Measurements from ENCODE around the gene MAGI2.

MAGI2 gene

GRCh38 chr7:78148166-78148894 is 1305.1 kb downstream of the MAGI2 start:
- Histone ChIP-seq H3K9me3 (ENCODE audit: control insufficient read depth in 5 of 5, low read length in 5 of 5) (no peaks in the 10 kb centered on the region), H3K36me3 (ENCODE audit: control insufficient read depth in 5 of 5, insufficient read depth in 5 of 5, low read length in 5 of 5) (no peaks in the 10 kb centered on the region), H3K27me3 (ENCODE audit: control insufficient read depth in 5 of 5, insufficient read depth in 4 of 5, low read length in 5 of 5) (no peaks in the 10 kb centered on the region), H3K27ac (ENCODE audit: low read depth, low read length) (no peak overlapping the region), H3K9ac (ENCODE audit: low read length in 5 of 5) (no peak overlapping the region), H3K4me3 (ENCODE audit: low read depth in 1 of 5, low read length in 5 of 5) (no peak overlapping the region), H3K4me1 (ENCODE audit: control insufficient read depth in 5 of 5, insufficient read depth in 5 of 5, low read length in 5 of 5) (peaks cover 0 to 18% (median 6%) of the 10 kb centered on the region in 5 donors)

GRCh38 chr7:78146546-78146945 is 1306.9 kb downstream of the MAGI2 start:
- peaks cover 0 to 15% (median 6%) of the 10 kb centered on the region in 5 donors for H3K4me1 ChIP-seq (ENCODE audit: control insufficient read depth in 5 of 5, insufficient read depth in 5 of 5, low read length in 5 of 5)
- no peak overlapping the region for H3K9ac ChIP-seq (ENCODE audit: low read length in 5 of 5)
- H3K36me3 ChIP-seq (ENCODE audit: control insufficient read depth in 5 of 5, insufficient read depth in 5 of 5, low read length in 5 of 5): no peaks in the 10 kb centered on the region
- H3K27me3 ChIP-seq (ENCODE audit: control insufficient read depth in 5 of 5, insufficient read depth in 4 of 5, low read length in 5 of 5): no peaks in the 10 kb centered on the region
- H3K9me3 ChIP-seq (ENCODE audit: control insufficient read depth in 5 of 5, low read length in 5 of 5): no peaks in the 10 kb centered on the region
- no peak overlapping the region for H3K4me3 ChIP-seq (ENCODE audit: low read depth in 1 of 5, low read length in 5 of 5)
- no peak overlapping the region for H3K27ac ChIP-seq (ENCODE audit: low read depth, low read length)

- H3K27me3 ChIP-seq (ENCODE audit: control insufficient read depth in 5 of 5, insufficient read depth in 4 of 5, low read length in 5 of 5): no peaks in the 10 kb centered on the region
- H3K9ac ChIP-seq (ENCODE audit: low read length in 5 of 5): no peak overlapping the region
- H3K9me3 ChIP-seq (ENCODE audit: control insufficient read depth in 5 of 5, low read length in 5 of 5): no peaks in the 10 kb centered on the region
- no peaks in the 10 kb centered on the region for H3K36me3 ChIP-seq (ENCODE audit: control insufficient read depth in 5 of 5, insufficient read depth in 5 of 5, low read length in 5 of 5)
- H3K4me3 ChIP-seq (ENCODE audit: low read depth in 1 of 5, low read length in 5 of 5): no peak overlapping the region
- no peak overlapping the region for H3K27ac ChIP-seq (ENCODE audit: low read depth, low read length)
- H3K4me1 ChIP-seq (ENCODE audit: control insufficient read depth in 5 of 5, insufficient read depth in 5 of 5, low read length in 5 of 5): no peaks in the 10 kb centered on the region
Measured at GRCh38 chr7:78143661-78144060, 1309.8 kb downstream of the MAGI2 start.

- no peaks in the 10 kb centered on the region for H3K27me3 ChIP-seq (ENCODE audit: control insufficient read depth in 5 of 5, insufficient read depth in 4 of 5, low read length in 5 of 5)
- no peak overlapping the region for H3K9ac ChIP-seq (ENCODE audit: low read length in 5 of 5)
- no peak overlapping the region for H3K4me3 ChIP-seq (ENCODE audit: low read depth in 1 of 5, low read length in 5 of 5)
- H3K36me3 ChIP-seq (ENCODE audit: control insufficient read depth in 5 of 5, insufficient read depth in 5 of 5, low read length in 5 of 5): no peaks in the 10 kb centered on the region
- no peak overlapping the region for H3K27ac ChIP-seq (ENCODE audit: low read depth, low read length)
- no peaks in the 10 kb centered on the region for H3K9me3 ChIP-seq (ENCODE audit: control insufficient read depth in 5 of 5, low read length in 5 of 5)
- no peaks in the 10 kb centered on the region for H3K4me1 ChIP-seq (ENCODE audit: control insufficient read depth in 5 of 5, insufficient read depth in 5 of 5, low read length in 5 of 5)
Measured at GRCh38 chr7:78141522-78142281, 1311.8 kb downstream of the MAGI2 start.

GRCh38 chr7:78140109-78140508 is 1313.4 kb downstream of the MAGI2 start:
- Histone ChIP-seq H3K9ac (ENCODE audit: low read length in 5 of 5) (no peak overlapping the region), H3K4me3 (ENCODE audit: low read depth in 1 of 5, low read length in 5 of 5) (no peak overlapping the region), H3K4me1 (ENCODE audit: control insufficient read depth in 5 of 5, insufficient read depth in 5 of 5, low read length in 5 of 5) (no peaks in the 10 kb centered on the region), H3K27ac (ENCODE audit: low read depth, low read length) (no peak overlapping the region), H3K36me3 (ENCODE audit: control insufficient read depth in 5 of 5, insufficient read depth in 5 of 5, low read length in 5 of 5) (no peaks in the 10 kb centered on the region), H3K9me3 (ENCODE audit: control insufficient read depth in 5 of 5, low read length in 5 of 5) (no peaks in the 10 kb centered on the region), H3K27me3 (ENCODE audit: control insufficient read depth in 5 of 5, insufficient read depth in 4 of 5, low read length in 5 of 5) (no peaks in the 10 kb centered on the region)

GRCh38 chr7:78139335-78139734 is 1314.1 kb downstream of the MAGI2 start:
- Histone ChIP-seq H3K4me3 (ENCODE audit: low read depth in 1 of 5, low read length in 5 of 5) (no peak overlapping the region), H3K4me1 (ENCODE audit: control insufficient read depth in 5 of 5, insufficient read depth in 5 of 5, low read length in 5 of 5) (no peaks in the 10 kb centered on the region), H3K27ac (ENCODE audit: low read depth, low read length) (no peak overlapping the region), H3K9ac (ENCODE audit: low read length in 5 of 5) (no peak overlapping the region), H3K36me3 (ENCODE audit: control insufficient read depth in 5 of 5, insufficient read depth in 5 of 5, low read length in 5 of 5) (no peaks in the 10 kb centered on the region), H3K27me3 (ENCODE audit: control insufficient read depth in 5 of 5, insufficient read depth in 4 of 5, low read length in 5 of 5) (no peaks in the 10 kb centered on the region), H3K9me3 (ENCODE audit: control insufficient read depth in 5 of 5, low read length in 5 of 5) (no peaks in the 10 kb centered on the region)

- no peaks in the 10 kb centered on the region for H3K36me3 ChIP-seq (ENCODE audit: control insufficient read depth in 5 of 5, insufficient read depth in 5 of 5, low read length in 5 of 5)
- H3K9me3 ChIP-seq (ENCODE audit: control insufficient read depth in 5 of 5, low read length in 5 of 5): no peaks in the 10 kb centered on the region
- H3K4me3 ChIP-seq (ENCODE audit: low read depth in 1 of 5, low read length in 5 of 5): no peak overlapping the region
- H3K27ac ChIP-seq (ENCODE audit: low read depth, low read length): no peak overlapping the region
- no peaks in the 10 kb centered on the region for H3K4me1 ChIP-seq (ENCODE audit: control insufficient read depth in 5 of 5, insufficient read depth in 5 of 5, low read length in 5 of 5)
- no peak overlapping the region for H3K9ac ChIP-seq (ENCODE audit: low read length in 5 of 5)
- no peaks in the 10 kb centered on the region for H3K27me3 ChIP-seq (ENCODE audit: control insufficient read depth in 5 of 5, insufficient read depth in 4 of 5, low read length in 5 of 5)
Measured at GRCh38 chr7:78134774-78135173, 1318.7 kb downstream of the MAGI2 start.

- Histone ChIP-seq H3K27me3 (ENCODE audit: control insufficient read depth in 5 of 5, insufficient read depth in 4 of 5, low read length in 5 of 5) (no peaks in the 10 kb centered on the region), H3K4me3 (ENCODE audit: low read depth in 1 of 5, low read length in 5 of 5) (no peak overlapping the region), H3K9me3 (ENCODE audit: control insufficient read depth in 5 of 5, low read length in 5 of 5) (no peaks in the 10 kb centered on the region), H3K9ac (ENCODE audit: low read length in 5 of 5) (no peak overlapping the region), H3K36me3 (ENCODE audit: control insufficient read depth in 5 of 5, insufficient read depth in 5 of 5, low read length in 5 of 5) (no peaks in the 10 kb centered on the region), H3K27ac (ENCODE audit: low read depth, low read length) (no peak overlapping the region), H3K4me1 (ENCODE audit: control insufficient read depth in 5 of 5, insufficient read depth in 5 of 5, low read length in 5 of 5) (no peaks in the 10 kb centered on the region)
Measured at GRCh38 chr7:78134256-78134655, 1319.2 kb downstream of the MAGI2 start.

GRCh38 chr7:78130446-78131215 is 1322.8 kb downstream of the MAGI2 start:
- H3K4me1 ChIP-seq (ENCODE audit: control insufficient read depth in 5 of 5, insufficient read depth in 5 of 5, low read length in 5 of 5): no peaks in the 10 kb centered on the region
- no peaks in the 10 kb centered on the region for H3K9me3 ChIP-seq (ENCODE audit: control insufficient read depth in 5 of 5, low read length in 5 of 5)
- no peak overlapping the region for H3K9ac ChIP-seq (ENCODE audit: low read length in 5 of 5)
- H3K36me3 ChIP-seq (ENCODE audit: control insufficient read depth in 5 of 5, insufficient read depth in 5 of 5, low read length in 5 of 5): no peaks in the 10 kb centered on the region
- H3K27me3 ChIP-seq (ENCODE audit: control insufficient read depth in 5 of 5, insufficient read depth in 4 of 5, low read length in 5 of 5): no peaks in the 10 kb centered on the region
- no peak overlapping the region for H3K4me3 ChIP-seq (ENCODE audit: low read depth in 1 of 5, low read length in 5 of 5)
- H3K27ac ChIP-seq (ENCODE audit: low read depth, low read length): no peak overlapping the region

- H3K9ac ChIP-seq (ENCODE audit: low read length in 5 of 5): no peak overlapping the region
- no peaks in the 10 kb centered on the region for H3K9me3 ChIP-seq (ENCODE audit: control insufficient read depth in 5 of 5, low read length in 5 of 5)
- no peaks in the 10 kb centered on the region for H3K27me3 ChIP-seq (ENCODE audit: control insufficient read depth in 5 of 5, insufficient read depth in 4 of 5, low read length in 5 of 5)
- H3K4me1 ChIP-seq (ENCODE audit: control insufficient read depth in 5 of 5, insufficient read depth in 5 of 5, low read length in 5 of 5): no peaks in the 10 kb centered on the region
- H3K36me3 ChIP-seq (ENCODE audit: control insufficient read depth in 5 of 5, insufficient read depth in 5 of 5, low read length in 5 of 5): no peaks in the 10 kb centered on the region
- no peak overlapping the region for H3K4me3 ChIP-seq (ENCODE audit: low read depth in 1 of 5, low read length in 5 of 5)
- no peak overlapping the region for H3K27ac ChIP-seq (ENCODE audit: low read depth, low read length)
Measured at GRCh38 chr7:78129865-78130264, 1323.6 kb downstream of the MAGI2 start.

All from subcutaneous abdominal adipose tissue (tissue), 5 donors.